ENCODE data around the gene TK2. TPM values are rescaled to one million over a fixed set of nuclear protein-coding genes. Genes with fewer than 3 reads are reported as not detected.
"Not testable (repeated sequence)": the region's sequence is repeated elsewhere in the genome, so short reads cannot be mapped to it uniquely, and the experiment has no call there.

Gene TK2
- total RNA-seq, 1 donor from 2014 or later = 24.0 TPM

DNA sequence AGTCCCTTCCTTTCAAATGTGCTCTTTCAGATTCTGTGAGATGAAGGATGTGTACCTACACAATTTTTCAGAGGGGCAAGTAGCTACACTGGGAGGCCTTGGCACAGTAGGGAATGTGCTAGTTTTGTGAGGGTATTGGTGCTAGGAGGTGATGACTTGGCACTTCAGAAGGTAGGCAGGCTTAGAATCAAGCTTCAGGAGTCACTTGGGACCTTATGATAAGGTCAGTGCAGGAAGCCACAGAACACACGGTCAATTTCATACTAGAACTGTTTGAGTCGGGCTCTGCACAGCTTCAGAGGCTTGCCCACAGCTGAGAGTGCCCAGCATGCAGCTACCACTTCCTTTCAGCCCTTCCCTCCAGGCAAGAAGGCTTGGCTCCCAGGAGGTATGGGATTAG lies 22.4 kb upstream of the TK2 start:
- DNase-seq = no peak

DNA sequence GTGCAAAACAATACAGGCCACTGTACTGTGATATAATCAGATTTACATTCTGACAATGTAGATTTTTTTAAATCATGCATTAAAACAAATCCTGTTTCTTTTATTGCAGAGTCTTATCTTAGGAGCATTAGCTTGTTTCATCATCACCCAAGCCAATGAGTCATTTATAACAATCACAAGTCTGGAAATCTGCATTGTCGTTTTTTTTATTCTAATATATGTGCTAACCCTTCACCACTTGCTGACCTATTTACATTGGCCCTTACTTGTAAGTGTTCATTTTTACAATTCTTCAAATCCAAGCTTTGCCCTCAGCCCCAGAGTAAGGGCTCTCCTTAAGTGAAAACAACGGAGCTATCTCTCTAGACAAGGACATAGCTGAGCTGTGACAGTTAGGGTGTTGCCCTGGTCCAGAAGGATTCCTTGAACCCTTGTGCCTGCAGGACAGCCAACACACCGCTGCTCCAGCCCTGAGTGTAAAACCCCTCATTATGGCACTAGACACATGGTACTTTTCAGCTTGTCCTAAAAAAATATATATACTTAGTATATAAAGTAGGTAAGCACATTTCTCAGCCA lies 20.0 kb upstream of the TK2 start:
- DNase-seq = no peak

DNA sequence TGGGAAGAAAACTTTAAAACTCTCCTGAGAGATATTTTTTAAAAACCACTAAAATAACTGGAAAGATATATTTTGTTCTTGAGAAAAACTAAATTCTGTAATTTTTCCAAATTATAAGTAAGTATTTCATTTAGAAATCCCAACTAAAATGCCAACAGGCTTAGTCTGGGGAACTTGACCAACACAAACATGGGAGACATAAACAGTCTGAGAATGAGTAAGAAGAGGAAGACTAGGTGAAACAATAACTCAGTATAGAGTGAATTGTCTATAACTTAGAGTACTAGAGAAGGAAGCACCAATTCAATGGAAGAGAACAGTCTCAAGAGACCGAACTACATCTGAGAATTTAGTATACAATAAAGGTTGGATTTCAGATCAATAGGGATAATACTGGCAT lies 19.2 kb upstream of the TK2 start:
- DNase-seq = no peak

GRCh38 chr16:66568355-66568754 lies 18.4 kb upstream of the TK2 start:
- no peak for DNase-seq

DNA sequence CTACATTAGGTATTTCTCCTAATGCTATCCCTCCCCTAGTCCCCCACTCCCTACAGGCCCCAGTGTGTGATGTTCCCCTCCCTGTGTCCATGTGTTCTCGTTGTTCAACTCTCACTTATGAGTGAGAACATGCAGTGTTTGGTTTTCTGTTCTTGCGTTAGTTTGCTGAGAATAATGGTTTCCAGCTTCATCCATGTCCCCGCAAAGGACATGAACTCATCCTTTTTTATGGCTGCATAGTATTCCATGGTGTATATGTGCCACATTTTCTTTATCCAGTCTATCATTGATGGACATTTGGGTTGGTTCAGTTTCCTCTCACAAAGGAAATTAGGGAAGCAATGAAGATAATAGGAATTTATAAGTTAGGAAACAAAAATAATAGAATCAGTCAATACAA lies 17.3 kb upstream of the TK2 start:
- not testable (repeated sequence) for DNase-seq

DNA sequence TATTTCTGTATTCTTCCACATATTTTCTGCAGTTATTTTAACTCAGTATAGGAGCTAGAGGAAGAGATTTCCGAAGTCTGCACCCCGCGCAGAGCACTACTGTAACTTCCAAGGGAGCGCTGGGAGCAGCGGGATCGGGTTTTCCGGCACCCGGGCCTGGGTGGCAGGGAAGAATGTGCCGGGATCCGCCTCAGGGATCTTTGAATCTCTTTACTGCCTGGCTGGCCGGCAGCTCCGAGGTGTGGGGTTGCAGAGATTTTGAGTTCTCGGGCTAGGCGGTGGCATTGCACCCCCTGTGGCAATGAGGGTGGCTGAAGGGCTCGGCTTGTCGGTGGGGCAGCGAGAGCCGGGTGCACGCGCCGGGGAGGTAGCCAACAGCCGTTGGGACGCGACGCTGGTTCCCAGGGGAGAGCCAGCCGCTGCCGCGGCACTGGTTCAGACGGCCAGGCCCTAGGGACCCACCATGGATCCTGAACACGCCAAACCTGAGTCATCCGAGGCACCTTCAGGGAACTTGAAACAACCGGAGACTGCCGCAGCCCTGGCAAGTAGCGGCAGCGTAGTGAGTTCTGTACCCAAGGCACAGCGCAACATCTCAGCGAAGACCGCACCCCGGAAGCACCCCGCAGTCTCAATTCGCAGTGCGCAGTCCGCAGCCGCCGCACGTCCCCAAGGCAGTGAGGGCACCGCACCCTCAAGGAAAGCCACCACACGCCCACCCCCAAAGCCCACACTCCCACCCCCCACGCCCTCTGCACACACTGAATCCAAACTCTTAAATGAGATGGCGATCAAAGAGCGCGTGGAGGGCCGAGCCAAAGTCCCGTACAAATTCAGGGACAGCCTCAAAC lies 16.4 kb upstream of the TK2 start, which contains the start of gene CMTM1:
CMTM1 (plus strand) TSS at position 389 of the 851 bp plus-strand sequence; CDS start at position 464, 75 bp downstream.
- no peak for DNase-seq

- DNase-seq = no peak
Measured at GRCh38 chr16:66563574-66564334, 13.8 kb upstream of the TK2 start.

DNA sequence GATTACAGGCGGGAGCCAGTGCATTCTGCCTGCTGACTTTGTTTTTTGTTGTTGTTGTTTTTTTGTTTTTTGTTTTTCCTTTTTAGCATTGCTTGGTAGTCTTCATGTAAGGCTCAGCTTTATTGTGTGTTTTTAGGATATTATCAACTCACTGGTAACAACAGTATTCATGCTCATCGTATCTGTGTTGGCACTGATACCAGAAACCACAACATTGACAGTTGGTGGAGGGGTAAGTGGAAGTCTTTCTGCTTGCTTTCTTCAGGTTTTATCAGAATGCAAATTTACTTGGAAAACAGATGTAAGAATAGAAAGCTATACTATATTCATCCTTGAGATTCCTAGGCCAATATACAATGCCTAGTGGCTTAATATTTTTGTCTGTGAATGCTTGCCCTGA lies 13.1 kb upstream of the TK2 start:
- no peak for DNase-seq

DNA sequence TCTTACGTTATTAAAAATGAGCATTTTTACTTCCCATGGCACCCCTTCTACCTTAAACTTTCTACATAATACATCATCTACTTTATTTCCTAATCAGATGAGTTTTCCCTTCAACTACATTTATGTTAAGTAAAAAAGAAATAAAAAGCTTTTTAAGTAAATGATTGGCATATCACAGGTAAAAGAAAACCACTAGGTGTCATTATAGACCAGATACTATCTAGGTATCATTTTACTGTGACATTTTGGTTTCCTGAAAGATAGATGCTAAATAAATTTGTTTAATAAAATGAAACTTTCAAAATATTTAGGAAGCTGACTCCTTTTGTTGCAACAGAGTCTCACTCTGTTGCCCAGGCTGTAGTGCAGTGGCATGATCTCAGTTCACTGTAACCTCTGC lies 12.5 kb upstream of the TK2 start:
- no peak for DNase-seq

DNA sequence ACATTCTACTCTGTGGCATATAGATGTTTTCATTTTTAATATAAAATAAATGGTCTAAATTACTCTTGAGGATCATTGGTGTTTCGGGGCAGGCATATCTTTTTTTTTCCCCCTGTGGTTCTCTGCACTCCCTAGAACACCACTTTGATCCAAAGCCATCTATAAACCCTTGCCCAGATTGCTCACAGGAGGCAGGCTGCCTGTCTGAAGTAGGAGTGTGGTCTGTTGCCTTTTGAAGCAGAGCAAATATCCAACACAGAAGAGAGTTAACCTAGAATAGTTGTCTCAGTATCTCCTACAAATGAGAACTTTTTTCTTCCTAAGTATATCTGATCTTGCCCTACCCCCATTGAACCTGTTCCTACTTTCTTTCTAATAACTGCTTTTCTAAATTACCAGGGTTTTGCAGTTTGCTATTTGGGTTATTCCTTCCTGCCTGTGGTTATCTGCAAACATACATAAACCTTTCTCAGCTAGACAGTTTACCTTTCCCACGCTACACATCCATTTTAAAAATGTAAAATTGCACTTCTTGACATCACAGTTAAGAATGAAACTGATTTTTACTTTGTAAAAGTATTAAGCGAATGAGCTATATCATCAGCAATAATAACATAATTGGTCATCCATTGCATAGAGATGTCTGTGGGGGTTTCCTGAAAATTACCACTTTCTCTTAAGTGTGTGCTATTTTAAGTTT lies 11.6 kb upstream of the TK2 start:
- DNase-seq = no peak

DNA sequence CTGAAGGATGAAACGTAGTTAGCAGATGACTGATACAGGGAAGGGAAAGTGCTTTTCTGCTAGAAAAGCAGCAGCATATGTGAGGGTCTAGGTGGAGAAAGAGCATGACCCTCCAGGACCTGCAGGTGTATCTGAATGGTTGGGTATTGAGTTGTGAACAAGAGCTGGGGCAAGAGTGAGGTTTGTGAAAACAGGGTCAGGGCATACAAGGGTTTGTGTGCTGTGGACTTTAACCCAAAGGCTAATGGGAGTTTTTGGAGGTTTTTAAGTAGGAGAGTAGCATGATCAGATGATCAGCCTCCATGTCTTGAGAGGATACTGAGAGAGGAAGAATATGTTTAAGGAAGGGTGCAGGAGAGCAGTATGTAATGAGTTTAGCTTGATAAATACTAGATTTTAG lies 10.2 kb upstream of the TK2 start:
- no peak for DNase-seq

DNA sequence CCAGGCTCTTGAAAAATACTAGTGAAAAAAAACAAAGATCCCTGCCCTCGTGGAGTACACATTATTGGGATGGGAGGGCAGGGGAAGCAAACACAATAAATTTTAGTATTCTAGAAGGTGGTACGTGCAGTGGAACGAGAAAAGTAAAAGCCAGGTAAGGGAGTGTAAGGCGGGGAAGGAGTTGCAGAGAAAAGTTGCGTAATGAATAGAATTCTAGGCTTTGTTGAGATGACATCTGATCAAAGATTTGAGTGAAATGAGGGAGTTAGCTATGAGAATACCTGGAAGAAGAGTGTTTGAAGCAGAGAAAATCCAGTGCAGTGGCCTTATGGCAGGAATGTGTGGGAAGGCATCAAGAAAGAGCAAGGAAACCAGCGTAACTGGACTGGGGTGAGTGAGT lies 4.6 kb upstream of the TK2 start:
- no peak for DNase-seq

- DNase-seq = no peak
Measured at GRCh38 chr16:66554021-66554420, 4.1 kb upstream of the TK2 start.

DNA sequence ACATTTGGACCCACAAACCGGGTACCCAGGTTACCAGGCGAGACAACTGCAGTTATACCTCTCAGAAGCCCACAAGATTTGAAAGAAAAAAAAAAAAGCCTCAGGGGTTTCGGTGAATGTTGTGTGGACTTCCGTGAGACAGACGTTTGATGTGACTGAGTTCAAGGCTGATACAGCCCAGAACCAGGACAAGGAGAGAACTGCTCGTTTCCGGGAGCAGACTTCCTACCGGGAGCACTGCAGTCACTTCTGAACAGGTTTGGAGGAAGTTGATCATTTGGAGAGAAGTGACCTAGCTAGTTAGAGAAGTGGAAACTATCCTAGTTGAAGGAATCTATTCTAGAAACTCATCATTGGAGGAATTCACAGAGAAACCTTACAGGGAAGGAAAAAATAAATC lies 3.3 kb upstream of the TK2 start:
- DNase-seq = no peak

DNA sequence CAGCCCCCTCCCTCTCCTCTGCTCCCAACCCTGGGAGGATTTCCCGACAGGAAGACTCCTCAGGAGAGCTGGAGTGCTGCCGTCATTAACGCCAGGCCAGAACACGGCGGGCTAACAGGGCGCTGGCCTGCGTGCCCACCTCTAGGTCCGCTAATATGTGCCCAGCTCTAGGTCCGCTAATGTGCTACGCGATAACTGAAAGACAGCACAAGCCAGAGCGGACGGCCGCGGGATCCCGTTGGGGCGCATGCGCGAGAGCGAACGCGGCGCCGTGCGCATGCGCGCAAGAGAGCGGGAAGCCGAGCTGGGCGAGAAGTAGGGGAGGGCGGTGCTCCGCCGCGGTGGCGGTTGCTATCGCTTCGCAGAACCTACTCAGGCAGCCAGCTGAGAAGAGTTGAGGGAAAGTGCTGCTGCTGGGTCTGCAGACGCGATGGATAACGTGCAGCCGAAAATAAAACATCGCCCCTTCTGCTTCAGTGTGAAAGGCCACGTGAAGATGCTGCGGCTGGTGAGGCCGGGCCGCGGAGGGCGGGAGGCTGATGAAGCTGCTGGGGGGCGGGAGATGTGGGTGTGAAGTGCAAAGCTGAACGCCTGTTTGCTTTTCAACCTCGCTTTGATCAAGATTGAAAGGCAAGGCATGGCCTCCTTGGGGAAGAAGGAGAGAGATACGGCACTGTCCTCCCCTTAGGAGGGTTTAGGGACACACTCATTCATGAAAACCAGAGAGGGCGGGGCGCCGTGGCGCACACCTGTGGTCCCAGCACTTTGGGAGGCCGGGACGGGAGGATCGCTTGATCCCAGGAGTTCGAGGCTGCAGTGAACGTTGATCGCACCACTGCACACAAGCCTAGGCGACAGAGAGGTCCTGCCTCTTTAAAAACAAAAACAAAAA lies 2.6 kb upstream of the TK2 start, which contains the start of gene CKLF:
CKLF (plus strand) TSS at position 291 of the 892 bp plus-strand sequence; CDS start at position 431, 140 bp downstream.
- peak; percentile 96 for DNase-seq

DNA sequence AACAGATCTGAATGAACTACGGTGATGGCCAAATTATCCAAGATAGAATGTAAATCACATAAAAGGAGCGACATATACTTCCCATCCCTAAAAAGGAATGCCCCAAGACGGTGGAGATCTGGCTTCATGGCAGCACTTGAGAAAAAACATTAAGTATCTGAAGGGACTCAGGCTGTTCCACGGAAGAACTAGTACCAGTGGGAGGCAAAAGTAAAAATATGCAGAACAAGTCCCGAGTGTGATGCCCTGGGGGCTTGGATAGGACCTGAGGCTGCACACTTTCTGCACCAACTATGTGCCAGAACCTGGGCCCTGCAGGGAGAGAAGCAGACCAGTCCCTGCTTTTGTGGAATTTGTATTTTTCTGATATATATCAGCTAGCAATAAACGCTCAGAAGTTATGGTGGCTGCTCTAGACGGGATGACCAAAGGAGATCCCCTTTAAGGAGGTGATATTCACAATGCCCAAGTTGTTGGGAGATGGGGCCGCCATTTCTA lies 1.9 kb upstream of the TK2 start:
- DNase-seq = peak; percentile 9

GRCh38 chr16:66551348-66551759 lies 1.4 kb upstream of the TK2 start:
- peak; percentile 28 for DNase-seq

- no peak for DNase-seq
Measured at GRCh38 chr16:66548868-66549267, 1.1 kb downstream of the TK2 start.

DNA sequence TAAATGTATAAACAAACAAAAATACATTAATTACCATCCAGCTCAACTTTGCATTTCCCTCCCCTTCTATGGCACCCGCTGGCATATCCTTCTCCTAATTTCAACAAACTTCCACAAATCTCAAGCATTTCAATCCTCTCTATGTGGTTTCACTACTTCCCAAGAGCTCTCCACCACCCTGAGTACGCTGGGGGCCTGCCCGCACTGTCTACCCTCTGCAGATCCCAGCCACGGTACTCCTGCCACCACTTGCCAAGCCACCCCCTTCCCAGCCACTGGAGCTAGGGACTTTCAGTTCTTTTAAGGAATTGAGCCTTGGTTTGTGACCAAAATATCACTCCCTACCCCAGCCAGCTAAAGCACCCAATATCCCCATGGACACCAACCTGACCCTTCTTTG lies 1.9 kb downstream of the TK2 start:
- DNase-seq = no peak

GRCh38 chr16:66547101-66547989 lies 2.6 kb downstream of the TK2 start:
- DNase-seq = no peak

All from tongue (tissue), 2 donors.